KOPT-K1 (cell line): ENCODE data around the gene DHCR24.
"Not testable (repeated sequence)": the region's sequence is repeated elsewhere in the genome, so short reads cannot be mapped to it uniquely, and the experiment has no call there.

Experiments used
- H3K27ac ChIP-seq: fragments of 200-600 bp; sonication (generic); 2 replicates; pipeline ENCODE4 v1.5.1; 2016; ENCODE audit warnings: antibody characterized with exemption, mild to moderate bottlenecking, low read depth, low read length; ENCODE audit not compliant: poor library complexity, severe bottlenecking
- H3K36me3 ChIP-seq: fragments of 200-600 bp; sonication (generic); 2 replicates; pipeline ENCODE4 v1.5.1; 2017; ENCODE audit warnings: antibody characterized with exemption, mild to moderate bottlenecking, low read length, moderate library complexity; ENCODE audit not compliant: insufficient read depth
- H3K9me3 ChIP-seq: fragments of 200-600 bp; sonication (generic); 2 replicates; pipeline ENCODE4 v1.5.1; 2017; ENCODE audit warnings: antibody characterized with exemption, low read length, mild to moderate bottlenecking; ENCODE audit not compliant: insufficient read depth, poor library complexity, severe bottlenecking

The DHCR24 gene

DNA sequence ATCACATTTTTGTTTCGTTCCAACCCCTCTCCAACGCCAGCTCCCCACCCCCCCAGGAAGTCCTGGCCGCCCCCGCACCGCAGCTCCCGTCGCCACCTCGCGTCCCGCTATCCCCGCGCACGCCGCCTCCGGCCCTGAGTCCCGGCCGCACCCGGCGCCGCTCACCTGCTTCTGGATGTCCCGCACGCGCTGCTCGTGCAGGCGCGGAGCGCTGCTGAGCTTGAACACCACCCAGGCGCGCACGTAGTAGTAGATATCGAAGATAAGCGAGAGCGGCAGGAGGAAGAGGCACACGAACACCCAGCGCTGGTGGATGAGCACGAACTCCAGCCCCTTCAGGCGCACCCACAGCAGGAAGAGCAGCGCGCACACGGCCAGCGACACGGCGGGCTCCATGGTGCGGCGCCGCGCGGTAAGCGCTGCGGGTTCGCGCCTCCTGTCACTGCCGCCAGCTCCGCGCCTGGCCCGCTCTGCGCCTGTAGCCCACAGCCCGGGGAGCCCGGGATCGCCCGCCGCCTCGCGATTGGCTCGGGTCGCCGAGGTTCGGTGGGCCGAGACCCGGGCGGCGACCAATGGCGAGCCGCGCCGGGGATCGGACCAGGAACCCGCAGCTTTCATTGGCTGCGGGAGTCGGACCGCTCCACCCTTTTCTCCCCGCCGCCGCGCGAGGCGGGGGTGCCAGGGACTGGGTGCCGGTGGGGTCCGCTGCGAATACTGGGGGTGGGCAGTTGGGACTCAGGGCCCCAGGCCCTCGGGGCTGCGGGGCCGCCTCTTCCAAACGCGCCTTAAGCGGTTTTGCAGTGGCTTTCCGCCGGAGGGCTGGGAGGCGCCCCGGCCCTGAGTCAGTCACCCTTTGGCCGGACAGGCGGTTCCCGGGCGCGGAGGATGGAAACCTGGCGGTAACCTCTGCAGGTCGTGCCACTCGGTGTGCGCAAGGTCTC is at the start of gene DHCR24:
Gene DHCR24, minus strand, starts transcription at position 472 of the 941 bp plus-strand sequence. Its CDS starts 76 bp downstream, at position 396.
- no peaks in the 10 kb centered on the region for H3K9me3 ChIP-seq
- H3K27ac ChIP-seq = peak within 1 kb of the TSS; percentile 82
- H3K36me3 ChIP-seq = peaks cover 34% of the 10 kb centered on the region

DNA sequence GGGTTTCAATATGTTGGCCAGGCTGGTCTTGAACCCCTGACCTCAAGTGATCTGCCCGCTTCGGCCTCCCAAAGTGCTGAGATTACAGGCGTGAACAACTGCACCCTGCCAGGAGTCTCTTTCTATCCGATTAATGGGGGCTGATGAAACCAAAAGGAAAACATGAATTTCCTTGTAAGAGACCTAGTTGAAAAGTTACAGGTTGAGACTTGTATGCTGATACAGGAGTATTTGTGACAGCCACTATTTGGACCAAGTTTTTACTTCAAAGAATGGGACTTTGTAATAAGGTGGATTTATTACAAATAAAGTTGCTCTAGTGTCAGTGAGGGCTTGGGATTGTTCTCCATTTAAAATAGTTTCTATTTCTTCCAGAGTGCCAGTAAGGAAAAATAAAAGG is 49.8 kb upstream of the DHCR24 start:
- Histone ChIP-seq H3K27ac (no peak overlapping the region), H3K9me3 (peaks cover 8% of the 10 kb centered on the region), H3K36me3 (no peaks in the 10 kb centered on the region)

DNA sequence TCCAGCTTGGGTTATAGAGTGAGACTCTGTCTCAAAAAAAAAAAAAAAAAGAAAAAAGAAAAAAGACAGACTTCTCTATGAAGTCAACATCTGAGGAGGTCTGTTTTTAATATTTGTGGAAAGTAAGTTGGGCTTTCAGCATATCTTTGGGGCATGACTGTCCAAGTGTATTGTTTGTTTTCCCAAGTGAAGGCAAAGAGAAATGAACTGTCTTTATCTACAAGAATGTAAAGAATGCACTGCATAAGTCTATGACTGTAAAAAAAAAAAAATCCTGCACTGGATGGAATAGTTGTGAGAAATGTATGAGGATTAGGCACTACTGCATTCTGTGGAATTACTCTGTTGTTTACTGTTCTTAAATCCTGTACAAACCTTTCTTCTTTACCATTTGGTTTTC is 47.9 kb upstream of the DHCR24 start:
- peaks cover 8% of the 10 kb centered on the region for H3K9me3 ChIP-seq
- no peaks in the 10 kb centered on the region for H3K36me3 ChIP-seq
- H3K27ac ChIP-seq = no peak overlapping the region

DNA sequence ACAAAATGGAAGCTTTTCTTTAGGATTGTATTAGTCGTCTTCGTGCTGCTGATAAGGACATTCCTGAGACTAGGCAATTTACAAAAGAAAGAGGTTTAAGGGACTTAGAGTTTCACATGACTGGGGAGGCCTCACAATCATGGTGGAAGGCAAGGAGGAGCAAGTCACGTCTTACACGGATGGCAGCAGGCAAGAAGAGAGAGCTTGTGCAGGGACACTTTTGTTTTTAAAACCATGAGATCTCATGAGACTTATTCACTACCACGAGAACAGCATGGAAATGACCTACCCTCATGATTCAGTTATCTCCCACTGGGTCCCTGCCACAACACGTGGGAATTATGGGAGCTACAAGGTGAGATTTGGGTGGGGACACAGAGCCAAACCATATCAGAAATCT is 47.1 kb upstream of the DHCR24 start:
- H3K9me3 ChIP-seq, H3K36me3 ChIP-seq, H3K27ac ChIP-seq: not testable (repeated sequence)

- Histone ChIP-seq H3K27ac (no peak overlapping the region), H3K36me3 (no peaks in the 10 kb centered on the region), H3K9me3 (peaks cover 8% of the 10 kb centered on the region)
These were observed 44.4 kb upstream of the DHCR24 start for GRCh38 chr1:54931275-54931840.

GRCh38 chr1:54929700-54930099 is 42.7 kb upstream of the DHCR24 start:
- Histone ChIP-seq H3K36me3 (no peaks in the 10 kb centered on the region), H3K27ac (no peak overlapping the region), H3K9me3 (peaks cover 8% of the 10 kb centered on the region)

GRCh38 chr1:54928327-54928726 is 41.3 kb upstream of the DHCR24 start:
- Histone ChIP-seq H3K27ac (no peak overlapping the region), H3K9me3 (no peaks in the 10 kb centered on the region), H3K36me3 (no peaks in the 10 kb centered on the region)

GRCh38 chr1:54927472-54928240 is 40.7 kb upstream of the DHCR24 start:
- Histone ChIP-seq H3K36me3 (no peaks in the 10 kb centered on the region), H3K9me3 (no peaks in the 10 kb centered on the region), H3K27ac (no peak overlapping the region)

DNA sequence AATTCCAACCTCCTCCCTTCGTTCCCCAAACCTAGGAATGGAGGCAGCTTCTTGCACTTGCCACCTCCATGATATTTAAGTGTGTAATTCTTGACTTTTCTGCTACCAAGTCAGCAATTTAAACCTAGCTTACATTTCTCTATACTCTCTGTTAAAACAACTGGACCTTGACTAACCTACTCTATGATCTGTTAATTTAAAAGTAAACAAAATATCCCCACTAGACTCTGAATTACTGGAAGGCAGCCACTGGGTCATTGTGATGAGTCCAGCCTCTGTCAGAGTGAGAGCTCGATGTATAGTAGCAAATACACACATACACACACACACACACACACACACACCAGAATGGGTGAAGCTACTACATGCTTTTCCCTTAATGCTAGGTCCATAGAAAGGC is 40.0 kb upstream of the DHCR24 start:
- H3K36me3 ChIP-seq = no peaks in the 10 kb centered on the region
- H3K27ac ChIP-seq = no peak overlapping the region
- H3K9me3 ChIP-seq = no peaks in the 10 kb centered on the region

DNA sequence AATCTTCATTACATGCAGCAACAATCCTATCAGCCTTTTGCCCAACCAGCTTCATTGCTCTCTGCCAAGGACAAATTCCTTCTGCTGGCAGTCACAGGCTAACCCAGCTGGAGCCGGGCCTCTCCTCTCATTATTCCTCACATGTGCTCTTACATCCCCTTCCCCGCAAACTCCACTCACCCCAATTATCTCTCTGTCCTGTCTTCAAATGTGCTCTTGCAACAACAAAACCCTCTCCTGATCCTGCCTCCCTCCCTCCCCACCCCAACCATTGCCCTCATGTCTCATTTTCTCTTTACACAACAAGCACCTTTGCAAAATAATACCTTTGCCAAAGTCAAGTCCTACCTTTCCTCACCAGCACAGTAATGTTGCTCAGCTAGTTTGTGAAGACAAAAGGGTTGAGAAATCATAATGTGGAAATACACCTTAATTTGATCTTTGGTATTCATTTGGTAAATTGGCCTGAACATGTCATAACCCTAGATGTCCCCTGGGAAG is 36.0 kb upstream of the DHCR24 start:
- Histone ChIP-seq H3K9me3 (no peaks in the 10 kb centered on the region), H3K27ac (no peak overlapping the region), H3K36me3 (no peaks in the 10 kb centered on the region)

- Histone ChIP-seq H3K36me3 (no peaks in the 10 kb centered on the region), H3K27ac (no peak overlapping the region), H3K9me3 (no peaks in the 10 kb centered on the region)
These were observed 35.2 kb upstream of the DHCR24 start for GRCh38 chr1:54922040-54922761.

DNA sequence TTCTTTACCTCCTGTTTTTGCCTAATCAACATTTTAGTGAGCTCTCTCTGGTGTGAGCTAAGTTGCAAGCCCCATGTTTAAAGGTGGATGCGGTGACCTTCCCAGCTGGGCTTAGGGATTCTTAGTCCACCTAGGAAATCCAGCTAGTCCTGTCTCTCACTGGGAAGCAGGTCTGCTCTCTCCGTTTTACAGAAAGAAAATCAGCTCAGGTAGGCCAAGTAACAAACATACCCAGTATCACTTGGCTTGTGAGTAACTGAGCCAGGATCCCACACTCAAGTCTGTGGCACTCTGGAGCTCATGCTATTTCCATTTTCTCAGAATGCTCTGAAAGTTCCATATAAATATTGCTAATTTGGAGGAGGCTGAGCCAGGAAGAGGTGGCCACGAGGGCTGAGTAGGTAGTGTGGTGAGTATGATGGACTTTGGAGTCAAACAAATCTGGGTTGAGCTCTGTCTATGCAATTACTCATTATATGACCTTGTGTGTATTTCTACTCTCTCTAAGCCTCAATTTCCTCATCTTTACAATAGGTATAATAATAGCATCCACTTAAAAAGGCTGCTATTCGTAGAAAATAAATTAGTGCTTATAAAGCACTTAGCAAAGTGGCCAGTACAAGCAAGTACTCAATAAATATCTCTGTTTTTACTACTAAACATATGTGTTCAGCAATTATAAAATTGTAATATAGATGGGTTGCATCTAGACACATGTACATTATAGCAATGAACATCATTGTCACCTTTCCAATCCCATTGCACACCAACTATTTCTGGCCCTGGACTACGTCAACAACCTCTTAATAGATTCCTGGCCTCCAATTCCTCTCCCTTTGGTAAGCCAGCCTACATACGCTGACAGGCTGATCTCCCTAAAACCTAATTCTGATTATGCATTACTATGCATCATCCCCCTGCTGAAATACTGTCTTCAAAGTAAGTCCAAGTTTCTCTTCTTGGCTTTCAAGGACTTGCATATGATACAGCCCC is 32.7 kb upstream of the DHCR24 start:
- H3K27ac ChIP-seq = no peak overlapping the region
- no peaks in the 10 kb centered on the region for H3K9me3 ChIP-seq
- H3K36me3 ChIP-seq = no peaks in the 10 kb centered on the region

DNA sequence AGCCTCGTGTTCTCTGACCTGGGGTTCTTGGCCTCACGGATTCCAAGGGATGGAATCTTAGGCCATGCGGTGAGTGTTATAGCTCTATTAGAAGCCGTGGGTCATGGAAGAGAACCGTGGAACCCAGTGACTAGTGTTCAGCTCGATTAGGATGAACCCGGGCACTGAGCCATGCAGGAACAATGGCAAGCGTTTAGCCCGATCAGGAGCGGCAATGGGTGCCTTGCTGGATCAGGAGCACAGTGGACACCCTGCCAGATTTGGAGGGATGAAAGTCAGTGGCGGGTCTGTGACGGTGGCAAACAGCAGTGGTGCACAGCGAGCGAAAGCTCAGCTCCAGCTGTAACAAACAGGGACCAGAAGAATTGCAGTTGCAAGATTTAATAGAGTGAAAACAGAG is 24.1 kb upstream of the DHCR24 start:
- not testable (repeated sequence) for H3K9me3 ChIP-seq, H3K27ac ChIP-seq, H3K36me3 ChIP-seq

DNA sequence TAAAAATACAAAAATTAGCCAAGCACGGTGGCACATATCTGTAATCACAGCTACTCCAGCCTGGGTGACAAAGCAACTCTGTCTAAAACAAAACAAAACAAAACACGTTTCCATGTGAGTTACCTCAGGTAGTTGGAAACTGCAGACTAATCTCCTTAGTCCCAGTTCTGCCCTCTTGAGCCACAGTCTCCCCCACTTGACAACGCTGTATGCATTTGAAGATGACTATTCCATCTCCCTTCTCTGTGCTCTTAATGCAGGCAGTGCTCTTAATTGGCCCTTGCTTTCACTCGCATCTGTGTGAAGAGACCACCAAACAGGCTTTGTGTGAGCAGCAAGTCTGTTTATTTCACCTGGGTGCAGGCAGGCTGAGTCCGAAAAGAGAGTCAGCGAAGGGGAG is 19.6 kb upstream of the DHCR24 start:
- no peaks in the 10 kb centered on the region for H3K36me3 ChIP-seq
- H3K9me3 ChIP-seq = no peaks in the 10 kb centered on the region
- H3K27ac ChIP-seq = no peak overlapping the region
